Limb (tissue), 2 donors: ENCODE measurements around the gene GOLGA8R.
"Not testable (repeated sequence)": the region's sequence is repeated elsewhere in the genome, so short reads cannot be mapped to it uniquely, and the experiment has no call there.

Experiments
- DNase-seq, 2 donors: peaks; one replicate each; pipeline ENCODE4 v3.0.0-alpha.2; 2016; ENCODE audit errors: extremely low spot score in 2 of 2

Gene GOLGA8R

GRCh38 chr15:30414160-30414559 lies at the start of gene GOLGA8R:
Gene GOLGA8R (minus strand): TSS chr15:30414260. CDS start chr15:30414162, 98 bp downstream.
- not testable (repeated sequence) for DNase-seq

- DNase-seq: not testable (repeated sequence)
Observed at GRCh38 chr15:30463849-30464248, 49.8 kb upstream of the GOLGA8R start.

- DNase-seq: not testable (repeated sequence)
Observed at GRCh38 chr15:30462176-30462575, 48.1 kb upstream of the GOLGA8R start.

GRCh38 chr15:30452702-30453101 lies 38.6 kb upstream of the GOLGA8R start:
- not testable (repeated sequence) for DNase-seq

GRCh38 chr15:30438348-30438747 lies 24.3 kb upstream of the GOLGA8R start:
- not testable (repeated sequence) for DNase-seq

- not testable (repeated sequence) for DNase-seq
Observed at GRCh38 chr15:30435878-30436277, 21.8 kb upstream of the GOLGA8R start.

- not testable (repeated sequence) for DNase-seq
Observed at GRCh38 chr15:30420723-30421122, 6.7 kb upstream of the GOLGA8R start.

- DNase-seq: not testable (repeated sequence)
Observed at GRCh38 chr15:30407636-30408035, 6.4 kb downstream of the GOLGA8R start.

- DNase-seq: not testable (repeated sequence)
Observed at GRCh38 chr15:30398988-30399387, 15.1 kb downstream of the GOLGA8R start.

- not testable (repeated sequence) for DNase-seq
Observed at GRCh38 chr15:30393664-30393991, 20.4 kb downstream of the GOLGA8R start.

- not testable (repeated sequence) for DNase-seq
Observed at GRCh38 chr15:30392766-30393663, 21.0 kb downstream of the GOLGA8R start, which contains the start of gene CHRFAM7A. Gene CHRFAM7A (minus strand): TSS chr15:30393540. CDS start chr15:30383351, 10,189 bp downstream.

- not testable (repeated sequence) for DNase-seq
Observed at GRCh38 chr15:30386318-30386887, 27.7 kb downstream of the GOLGA8R start.

- not testable (repeated sequence) for DNase-seq
Observed at GRCh38 chr15:30377082-30377413, 37.0 kb downstream of the GOLGA8R start.

GRCh38 chr15:30376375-30377081 lies 37.5 kb downstream of the GOLGA8R start:
- DNase-seq: not testable (repeated sequence)

- not testable (repeated sequence) for DNase-seq
Observed at GRCh38 chr15:30375872-30376271, 38.2 kb downstream of the GOLGA8R start.

- DNase-seq: not testable (repeated sequence)
Observed at GRCh38 chr15:30374862-30375261, 39.2 kb downstream of the GOLGA8R start.

- not testable (repeated sequence) for DNase-seq
Observed at GRCh38 chr15:30368271-30368670, 45.8 kb downstream of the GOLGA8R start.

- peak in 1 of 2 donors; percentile 4 for DNase-seq
Observed at GRCh38 chr15:30367246-30367645, 46.8 kb downstream of the GOLGA8R start.

GRCh38 chr15:30361404-30361803 lies 52.7 kb downstream of the GOLGA8R start:
- DNase-seq: not testable (repeated sequence)

GRCh38 chr15:30360990-30361389 lies 53.1 kb downstream of the GOLGA8R start:
- DNase-seq: not testable (repeated sequence)

- DNase-seq: not testable (repeated sequence)
Observed at GRCh38 chr15:30355043-30355442, 59.0 kb downstream of the GOLGA8R start.
